Karpas-422 (cell line): ENCODE results near the gene EP400. TPM values are rescaled to one million over a fixed set of nuclear protein-coding genes. Genes with fewer than 3 reads are reported as not detected.

Source experiments
- DNase-seq: peaks from one replicate; pipeline ENCODE4 v3.0.0-alpha.2; 2015
- H2AFZ ChIP-seq: fragments of 200-600 bp; sonication (generic); 2 replicates; pipeline ENCODE4 v1.6.1; 2014; ENCODE audit warnings: antibody characterized with exemption, low read length, mixed read lengths
- H3K27ac ChIP-seq: fragments of 200-600 bp; sonication (generic); 2 replicates; pipeline ENCODE4 v1.5.1; 2014; ENCODE audit warnings: mild to moderate bottlenecking, low read length, moderate library complexity
- H3K27me3 ChIP-seq: fragments of 200-600 bp; sonication (generic); 2 replicates; pipeline ENCODE4 v1.6.1; 2014; ENCODE audit warnings: low read length, mixed read lengths
- H3K36me3 ChIP-seq: fragments of 200-600 bp; sonication (generic); 2 replicates; pipeline ENCODE4 v1.6.1; 2014; ENCODE audit warnings: low read length, mixed read lengths; ENCODE audit not compliant: insufficient read depth
- H3K4me1 ChIP-seq: fragments of 200-600 bp; sonication (generic); 2 replicates; pipeline ENCODE4 v1.6.1; 2014; ENCODE audit warnings: mild to moderate bottlenecking, low read length, mixed read lengths
- H3K4me2 ChIP-seq: fragments of 200-600 bp; sonication (generic); 2 replicates; pipeline ENCODE4 v1.6.1; 2014; ENCODE audit warnings: low read length, low read depth, mild to moderate bottlenecking; ENCODE audit not compliant: poor library complexity, severe bottlenecking
- H3K4me3 ChIP-seq: fragments of 200-600 bp; sonication (generic); 2 replicates; pipeline ENCODE4 v1.5.1; 2014; ENCODE audit warnings: mild to moderate bottlenecking, antibody characterized with exemption, low read length, mixed read lengths
- H3K79me2 ChIP-seq: fragments of 200-600 bp; sonication (generic); 2 replicates; pipeline ENCODE4 v1.6.1; 2014; ENCODE audit warnings: mild to moderate bottlenecking, low read length, mixed read lengths
- H3K9ac ChIP-seq: fragments of 200-600 bp; sonication (generic); 2 replicates; pipeline ENCODE4 v1.6.0; 2014; ENCODE audit warnings: low read length
- H3K9me2 ChIP-seq: fragments of 200-600 bp; sonication (generic), shearing (Covaris generic); replicated peaks from 2 replicates; pipeline ENCODE4 v1.6.0; 2014; ENCODE audit warnings: mild to moderate bottlenecking, low read length, moderate library complexity; ENCODE audit not compliant: insufficient read depth
- H3K9me3 ChIP-seq: fragments of 300-700, 200-600 bp; sonication (generic); 2 replicates; pipeline ENCODE4 v1.6.1; 2014; ENCODE audit warnings: low read length, mixed read lengths
- H4K20me1 ChIP-seq: fragments of 200-600 bp; sonication (generic); 2 replicates; pipeline ENCODE4 v1.6.1; 2014; ENCODE audit warnings: mild to moderate bottlenecking, antibody characterized with exemption, low read length, low read depth; ENCODE audit not compliant: insufficient read depth
- total RNA-seq: library from RNA; depleted of rRNA; stranded (reverse); fragments of >200 nt; shearing (Covaris generic); gene quantifications from 2 replicates; pipeline ENCODE4 v1.2.3, GENCODE V29; 2014; ENCODE audit warnings: low replicate concordance

EP400 gene
- total RNA-seq, 1 experiment from 2014 or later, result 13.7 TPM

- H3K4me3 ChIP-seq, result no peak overlapping the region
- H4K20me1 ChIP-seq, result peaks cover 44% of the 10 kb centered on the region; the same call in 1 of the 2 replicates
- no peaks in the 10 kb centered on the region for H3K9me2 ChIP-seq
- H2AFZ ChIP-seq, result no peak overlapping the region
- no peaks in the 10 kb centered on the region for H3K79me2 ChIP-seq
- no peaks in the 10 kb centered on the region for H3K9me3 ChIP-seq
- H3K27ac ChIP-seq, result no peak overlapping the region
- peaks cover 27% of the 10 kb centered on the region for H3K4me1 ChIP-seq
- H3K9ac ChIP-seq, result no peak overlapping the region
- no peak for DNase-seq
- no peaks in the 10 kb centered on the region for H3K36me3 ChIP-seq
- no peak overlapping the region for H3K4me2 ChIP-seq
- H3K27me3 ChIP-seq, result no peaks in the 10 kb centered on the region
Observed at GRCh38 chr12:131921866-131922769, 27.6 kb upstream of the EP400 start.

GRCh38 chr12:131922772-131923171, 27.0 kb upstream of the EP400 start:
- H3K9me2 ChIP-seq, result no peaks in the 10 kb centered on the region
- H3K79me2 ChIP-seq, result no peaks in the 10 kb centered on the region
- H2AFZ ChIP-seq, result no peak overlapping the region
- no peak overlapping the region for H3K9ac ChIP-seq
- peaks cover 27% of the 10 kb centered on the region for H3K4me1 ChIP-seq
- no peaks in the 10 kb centered on the region for H3K9me3 ChIP-seq
- H3K4me2 ChIP-seq, result peak overlapping the region; percentile 52
- H3K36me3 ChIP-seq, result no peaks in the 10 kb centered on the region
- peaks cover 44% of the 10 kb centered on the region; the same call in 1 of the 2 replicates for H4K20me1 ChIP-seq
- DNase-seq, result no peak
- no peak overlapping the region for H3K27ac ChIP-seq
- no peak overlapping the region for H3K4me3 ChIP-seq
- no peaks in the 10 kb centered on the region for H3K27me3 ChIP-seq

- Histone ChIP-seq H3K4me2 (peak overlapping the region; percentile 52), H3K9ac (no peak overlapping the region), H3K27ac (no peak overlapping the region), H4K20me1 (peaks cover 40% of the 10 kb centered on the region; the same call in 1 of the 2 replicates), H3K79me2 (no peaks in the 10 kb centered on the region), H3K9me3 (no peaks in the 10 kb centered on the region), H3K27me3 (no peaks in the 10 kb centered on the region), H2AFZ (no peak overlapping the region), H3K36me3 (no peaks in the 10 kb centered on the region), H3K9me2 (no peaks in the 10 kb centered on the region), H3K4me3 (no peak overlapping the region), H3K4me1 (peaks cover 28% of the 10 kb centered on the region)
- DNase-seq, result peak; percentile 92
Observed at GRCh38 chr12:131923260-131923659, 26.5 kb upstream of the EP400 start.

GRCh38 chr12:131927110-131928079, 22.3 kb upstream of the EP400 start:
- Histone ChIP-seq H4K20me1 (peaks cover 30% of the 10 kb centered on the region), H3K4me3 (no peak overlapping the region), H3K79me2 (peaks cover 31% of the 10 kb centered on the region), H3K27me3 (no peaks in the 10 kb centered on the region), H3K9ac (no peak overlapping the region), H3K9me2 (no peaks in the 10 kb centered on the region), H3K4me2 (no peak overlapping the region), H3K27ac (no peak overlapping the region), H2AFZ (no peak overlapping the region), H3K9me3 (no peaks in the 10 kb centered on the region), H3K4me1 (peaks cover 43% of the 10 kb centered on the region), H3K36me3 (peaks cover 14% of the 10 kb centered on the region; the same call in 1 of the 2 replicates)
- no peak for DNase-seq

- Histone ChIP-seq H3K79me2 (peaks cover 35% of the 10 kb centered on the region), H3K4me1 (peaks cover 35% of the 10 kb centered on the region), H2AFZ (peak overlapping the region; percentile 32; the same call in 1 of the 2 replicates), H3K9me3 (no peaks in the 10 kb centered on the region), H4K20me1 (peaks cover 23% of the 10 kb centered on the region), H3K9me2 (no peaks in the 10 kb centered on the region), H3K4me2 (peak overlapping the region; percentile 91), H3K27ac (no peak overlapping the region), H3K4me3 (peak overlapping the region; percentile 67), H3K27me3 (no peaks in the 10 kb centered on the region), H3K36me3 (peaks cover 20% of the 10 kb centered on the region), H3K9ac (peak overlapping the region; percentile 69)
- no peak for DNase-seq
Observed at GRCh38 chr12:131928080-131928710, 21.5 kb upstream of the EP400 start.

- H3K4me3 ChIP-seq, result peak within 1 kb of the TSS; percentile 94
Observed at GRCh38 chr12:131928711-131929580, 20.8 kb upstream of the EP400 start, which contains the start of gene PUS1. Gene PUS1 (plus strand): TSS chr12:131929276. CDS start chr12:131929723, 447 bp downstream.

More at GRCh38 chr12:131928711-131929580, 20.8 kb upstream of the EP400 start, which contains the start of gene PUS1:
- peak; percentile 97 for DNase-seq
- peaks cover 27% of the 10 kb centered on the region for H3K36me3 ChIP-seq
- H3K27me3 ChIP-seq, result no peaks in the 10 kb centered on the region
- H3K4me1 ChIP-seq, result peaks cover 28% of the 10 kb centered on the region
- H4K20me1 ChIP-seq, result peaks cover 22% of the 10 kb centered on the region
- H3K79me2 ChIP-seq, result peaks cover 35% of the 10 kb centered on the region
- H3K9ac ChIP-seq, result peak within 1 kb of the TSS; percentile 96
- H3K27ac ChIP-seq, result peak within 1 kb of the TSS; percentile 67
- H3K4me2 ChIP-seq, result peak within 1 kb of the TSS; percentile 91
- peak within 1 kb of the TSS; percentile 32; the same call in 1 of the 2 replicates for H2AFZ ChIP-seq
- no peaks in the 10 kb centered on the region for H3K9me3 ChIP-seq
- no peaks in the 10 kb centered on the region for H3K9me2 ChIP-seq
